Right cardiac atrium (tissue), 5 donors: Measurements from ENCODE around the gene NBEAL2. TPM values are rescaled to one million over a fixed set of nuclear protein-coding genes. Genes with fewer than 3 reads are reported as not detected.

Experiments
- ATAC-seq, 2 donors: fragments of 200-7000 bp; cut with Tn5 transposase; one replicate each; pipeline versions ENCODE4 v1.8.0 to v1.9.1; 2020; ENCODE audit warnings: moderate library complexity in 2 of 2, mild to moderate bottlenecking in 1 of 2
- DNase-seq, 3 donors: peaks; one replicate each; pipeline ENCODE4 v3.0.0-alpha.2; 2020
- H3K27ac ChIP-seq: one replicate; pipeline ENCODE4 v1.5.1; 2013; ENCODE audit warnings: mild to moderate bottlenecking, low read length, control low read depth, moderate library complexity
- H3K27me3 ChIP-seq: one replicate; pipeline ENCODE4 v1.6.1; 2013; ENCODE audit not compliant: control insufficient read depth, insufficient read depth
- H3K4me1 ChIP-seq: one replicate; pipeline ENCODE4 v1.6.1; 2013; ENCODE audit warnings: low read length; ENCODE audit not compliant: control insufficient read depth, insufficient read depth
- H3K4me3 ChIP-seq: one replicate; pipeline ENCODE4 v1.5.1; 2013; ENCODE audit warnings: low read length, control low read depth
- H3K9me3 ChIP-seq: one replicate; pipeline ENCODE4 v1.6.1; 2013; ENCODE audit warnings: low read length; ENCODE audit not compliant: control insufficient read depth
- WGBS: extraction: QIAGEN DNeasy Blood & Tissue Kit; methylation state at CpG from one replicate; pipeline ENCODE4 v1.1.7; 2013; 5-methylcytosine and 5-hydroxymethylcytosine counted together
- intact Hi-C, 4 donors: fragments of 100-400 bp; cut with DNase I; formaldehyde crosslinking; loops; one replicate each; pipeline versions ENCODE4 v1.11.0 to v1.14.0; 2022 to 2023
- polyA plus RNA-seq: library from polyadenylated mRNA; stranded (reverse); fragments of 200-250 nt; gene quantifications from one replicate; pipeline ENCODE4 v1.2.3, GENCODE V29; 2013
- total RNA-seq, 4 donors: library from RNA; stranded (reverse); fragmentation: NEBNext Ultra II Directional; extraction: Animal tissue kit (Norgen Biotek cat#: 25700); gene quantifications; one replicate each; pipeline ENCODE4 v1.2.1, GENCODE V29; 2021
- donor health status: healthy with polysubstance abuse.
- donor health status: DM: no; HTN: yes; CAD: no.
- donor health status: DM: no; HTN: no; CAD: no.
- donor health status: DM: no; HTN: yes; CAD: no; lungs with severe emphysema.
- donor health status: DM: yes; HTN: yes; CAD: no.

NBEAL2 gene
- total and polyA plus RNA-seq, 5 donors: 13.7 to 20.1 (median 16.6) TPM

DNA sequence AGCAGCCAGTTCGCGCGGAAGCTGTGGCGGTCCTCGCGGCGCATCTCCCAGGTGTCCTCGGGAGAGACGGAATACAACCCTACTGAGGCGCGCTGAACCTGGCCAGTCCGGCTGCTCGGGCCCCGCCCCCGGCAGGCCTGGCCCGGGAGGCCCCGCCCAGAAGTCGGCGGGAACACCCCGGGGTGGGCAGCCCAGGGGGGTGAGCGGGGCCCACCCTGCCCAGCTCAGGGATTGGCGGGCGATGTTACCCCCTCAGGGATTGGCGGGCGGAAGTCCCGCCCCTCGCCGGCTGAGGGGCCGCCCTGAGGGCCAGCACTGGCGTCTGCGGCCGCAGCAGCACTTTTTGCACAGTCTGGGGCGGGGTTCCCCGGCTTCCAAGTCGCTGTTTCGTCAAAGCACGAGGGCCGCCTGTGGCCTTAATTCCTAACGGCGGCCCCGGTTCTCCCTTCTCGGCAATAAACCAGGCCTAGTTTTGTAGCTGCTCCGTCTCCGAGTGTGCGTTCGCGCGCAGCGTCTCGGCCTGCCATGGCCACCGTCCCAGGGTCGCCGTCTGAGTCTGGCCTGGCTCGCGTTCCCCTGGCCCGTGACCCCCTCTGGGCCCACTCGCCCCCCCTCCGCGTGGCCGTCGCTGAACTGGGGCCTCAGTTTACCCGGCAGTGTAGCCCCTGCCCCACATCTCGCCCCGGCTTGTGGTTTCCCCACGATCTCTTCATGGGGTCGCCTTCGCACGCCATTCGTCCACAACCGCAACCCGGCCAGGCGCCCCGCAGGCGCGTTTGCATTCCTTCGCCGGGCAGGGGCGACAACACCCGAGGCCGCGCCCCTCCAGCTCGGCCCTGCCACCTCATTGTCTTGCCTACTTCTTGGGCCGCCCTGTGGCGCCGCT lies 30.0 kb downstream of the NBEAL2 start:
- no peaks in the 10 kb centered on the region for H3K27me3 ChIP-seq
- ATAC-seq (peak; percentile 93 to 96), DNase-seq (peak; percentile 94 to 97 (median 96))
- H3K4me3 ChIP-seq: peak overlapping the region; percentile 46
- WGBS: 2% methylated on average over 85 of the region's 85 CpGs
- intact Hi-C loops: loop anchor here in 2 of 4 donors (10.0 kb wide), 1 partner anchor 305 kb away; the partner anchor contains the start of gene TMIE (in 2 of the 2)
- no peaks in the 10 kb centered on the region for H3K4me1 ChIP-seq
- no peaks in the 10 kb centered on the region for H3K9me3 ChIP-seq
- peak overlapping the region; percentile 82 for H3K27ac ChIP-seq

DNA sequence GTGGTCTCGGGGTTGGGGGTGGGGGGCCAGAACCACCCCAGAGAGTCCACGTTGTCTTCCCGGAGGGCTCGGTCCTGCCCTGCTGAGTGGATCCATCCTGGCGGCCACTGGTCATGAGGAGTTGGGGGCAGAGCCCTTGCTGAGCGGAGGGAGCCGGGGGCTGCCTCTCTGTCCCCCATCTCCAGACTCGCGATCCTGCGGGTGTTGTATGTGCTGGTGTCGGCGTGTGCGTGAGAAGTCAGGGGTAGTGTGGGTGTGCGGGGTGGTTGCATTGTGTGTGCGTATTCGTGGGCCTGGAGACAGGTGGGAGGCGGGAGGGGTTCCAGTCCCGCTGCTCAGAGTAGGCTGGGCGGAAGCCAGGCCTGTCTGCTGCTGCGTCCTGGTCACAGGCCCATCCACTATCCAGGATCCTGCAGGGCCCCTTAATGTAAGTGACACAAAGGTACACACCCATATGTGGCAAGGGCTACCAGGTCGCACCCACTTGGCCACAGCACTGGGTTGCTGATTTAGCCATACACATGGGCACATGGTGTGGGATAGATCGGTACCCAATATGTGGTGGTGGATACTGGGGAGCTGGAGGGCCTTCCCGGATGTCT lies 30.7 kb downstream of the NBEAL2 start:
- no peaks in the 10 kb centered on the region for H3K27me3 ChIP-seq
- H3K4me1 ChIP-seq: no peaks in the 10 kb centered on the region
- intact Hi-C loops: no loop called here
- DNase-seq (peak in 2 of 3 donors; percentile 32 to 62), ATAC-seq (no peak)
- H3K27ac ChIP-seq: peak overlapping the region; percentile 82
- 73% methylated on average over 23 of the region's 23 CpGs for WGBS
- H3K4me3 ChIP-seq: peak overlapping the region; percentile 46
- no peaks in the 10 kb centered on the region for H3K9me3 ChIP-seq

- DNase-seq (peak in 1 of 3 donors; percentile 27), ATAC-seq (no peak)
- Histone ChIP-seq H3K27ac (no peak overlapping the region), H3K4me3 (no peak overlapping the region), H3K27me3 (no peaks in the 10 kb centered on the region), H3K4me1 (no peaks in the 10 kb centered on the region), H3K9me3 (no peaks in the 10 kb centered on the region)
- WGBS: 89% methylated on average over 5 of the region's 5 CpGs
- intact Hi-C loops: no loop called here
Measured at GRCh38 chr3:47010910-47011309, 31.4 kb downstream of the NBEAL2 start.

DNA sequence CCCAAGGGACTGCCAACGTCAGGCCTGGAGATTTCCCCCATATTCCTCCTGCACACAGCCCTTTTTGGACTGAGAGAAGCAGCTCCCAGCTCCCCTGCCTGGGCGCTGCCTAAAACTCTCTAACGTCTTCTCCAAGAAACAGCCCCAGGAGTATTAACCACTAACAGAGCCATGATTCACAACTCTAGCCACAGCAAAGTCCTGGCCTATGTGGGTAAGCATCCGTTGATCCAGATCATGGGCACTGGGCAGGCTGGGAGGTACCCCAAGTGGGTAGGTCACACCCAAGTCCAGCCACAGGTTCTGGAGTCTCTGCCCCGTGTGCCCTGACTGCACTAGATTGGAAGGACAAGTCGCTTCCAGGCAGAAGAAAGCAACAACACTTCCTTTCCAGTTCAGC lies 31.9 kb downstream of the NBEAL2 start:
- ATAC-seq: no peak
- Histone ChIP-seq H3K9me3 (no peaks in the 10 kb centered on the region), H3K27me3 (no peaks in the 10 kb centered on the region), H3K27ac (no peak overlapping the region), H3K4me1 (no peaks in the 10 kb centered on the region), H3K4me3 (no peak overlapping the region)
- intact Hi-C loops: no loop called here
- peak in 1 of 3 donors; percentile 21 for DNase-seq
- 77% methylated on average over 6 of the region's 6 CpGs for WGBS

GRCh38 chr3:47012342-47013230 lies 33.1 kb downstream of the NBEAL2 start:
- Histone ChIP-seq H3K9me3 (no peaks in the 10 kb centered on the region), H3K27me3 (no peaks in the 10 kb centered on the region), H3K4me3 (no peak overlapping the region), H3K4me1 (no peaks in the 10 kb centered on the region), H3K27ac (no peak overlapping the region)
- ATAC-seq (no peak), DNase-seq (peak in 2 of 3 donors; percentile 38 to 55)
- WGBS: 79% methylated on average over 10 of the region's 10 CpGs
- intact Hi-C loops: no loop called here

GRCh38 chr3:47013231-47013630 lies 33.8 kb downstream of the NBEAL2 start:
- Histone ChIP-seq H3K27me3 (no peaks in the 10 kb centered on the region), H3K9me3 (no peaks in the 10 kb centered on the region), H3K4me3 (no peak overlapping the region), H3K4me1 (no peaks in the 10 kb centered on the region), H3K27ac (no peak overlapping the region)
- DNase-seq (no peak), ATAC-seq (no peak)
- WGBS: 88% methylated on average over 3 of the region's 3 CpGs
- intact Hi-C loops: no loop called here

- Histone ChIP-seq H3K4me3 (no peak overlapping the region), H3K9me3 (no peaks in the 10 kb centered on the region), H3K27me3 (no peaks in the 10 kb centered on the region), H3K4me1 (no peaks in the 10 kb centered on the region), H3K27ac (no peak overlapping the region)
- ATAC-seq: no peak
- peak in 1 of 3 donors; percentile 20 for DNase-seq
- intact Hi-C loops: no loop called here
Measured at GRCh38 chr3:47014036-47014435, 34.6 kb downstream of the NBEAL2 start.

GRCh38 chr3:47015151-47015550 lies 35.7 kb downstream of the NBEAL2 start:
- ATAC-seq (no peak), DNase-seq (no peak)
- H3K9me3 ChIP-seq: no peaks in the 10 kb centered on the region
- no peaks in the 10 kb centered on the region for H3K27me3 ChIP-seq
- H3K4me1 ChIP-seq: no peaks in the 10 kb centered on the region
- intact Hi-C loops: no loop called here
- H3K27ac ChIP-seq: no peak overlapping the region
- H3K4me3 ChIP-seq: no peak overlapping the region

DNA sequence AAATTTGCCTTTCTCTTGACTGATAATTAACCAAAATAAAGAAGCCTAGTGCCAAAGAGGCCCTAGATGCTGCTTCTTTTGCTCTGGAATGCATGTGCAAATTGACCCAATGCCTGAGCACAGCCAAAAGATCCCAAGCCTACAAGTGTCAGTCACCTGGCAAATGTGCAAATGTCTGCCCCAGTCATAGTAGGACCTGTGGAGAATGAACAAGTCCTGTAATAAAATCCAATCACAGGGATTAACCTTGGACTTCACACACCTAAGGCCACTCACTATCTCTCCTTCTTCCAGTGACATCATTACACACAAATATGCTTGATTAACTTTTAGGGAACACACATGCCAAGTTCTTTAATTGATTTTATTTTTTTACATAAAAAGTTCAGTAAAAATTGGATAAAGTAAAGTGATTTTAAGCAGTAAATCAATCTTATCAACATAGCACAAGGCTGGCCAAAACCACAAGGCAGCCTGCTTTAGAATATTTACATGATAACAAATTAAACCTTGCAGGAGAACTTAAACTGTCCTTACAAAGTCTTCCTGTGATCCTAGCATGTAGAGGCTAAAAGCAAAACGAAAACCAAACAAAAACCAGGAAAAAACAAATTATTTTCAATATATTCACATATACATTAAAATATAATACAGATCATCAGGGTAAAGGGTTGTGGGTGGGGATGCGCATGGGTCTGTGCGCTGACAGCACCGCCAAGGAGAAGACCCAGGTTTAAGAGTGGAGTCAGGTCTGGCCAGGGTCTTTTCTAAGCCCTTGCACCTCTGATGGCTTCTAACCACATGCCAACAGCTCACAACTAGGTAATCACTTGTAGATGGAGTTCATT lies 36.8 kb downstream of the NBEAL2 start:
- Histone ChIP-seq H3K4me1 (no peaks in the 10 kb centered on the region), H3K27me3 (no peaks in the 10 kb centered on the region), H3K27ac (no peak overlapping the region), H3K4me3 (no peak overlapping the region), H3K9me3 (no peaks in the 10 kb centered on the region)
- intact Hi-C loops: no loop called here
- no peak for ATAC-seq
- peak in 1 of 3 donors; percentile 9 for DNase-seq
- whole genome bisulfite sequencing: 88% methylated on average over 4 of the region's 4 CpGs

DNA sequence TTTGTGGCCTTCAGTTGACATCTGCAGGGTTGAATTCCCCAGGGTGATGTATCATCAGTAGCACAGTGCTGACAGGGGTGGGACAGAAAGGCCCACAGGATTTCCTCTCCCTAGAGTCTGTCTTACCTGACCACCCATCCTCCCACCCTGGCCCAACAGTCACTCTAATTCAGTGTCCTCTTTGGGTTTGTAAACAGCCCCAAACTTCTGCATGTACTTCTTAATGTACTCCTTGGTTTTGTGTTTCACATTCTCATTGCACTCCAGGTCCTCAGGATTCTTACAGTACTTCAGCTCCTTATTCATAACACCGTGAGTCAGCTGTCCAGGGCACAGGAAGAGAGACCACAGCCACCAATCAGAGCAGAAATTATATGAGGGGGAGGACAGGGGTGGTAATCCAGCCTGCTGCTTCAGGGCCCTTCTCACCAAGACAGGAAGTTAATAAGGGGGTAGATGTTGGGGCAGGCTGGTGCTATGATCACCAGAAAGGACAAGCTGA lies 37.5 kb downstream of the NBEAL2 start:
- no peak for ATAC-seq
- H3K27ac ChIP-seq: no peak overlapping the region

More for the DNA sequence above, 37.5 kb downstream of the NBEAL2 start:
- DNase-seq: peak in 1 of 3 donors; percentile 19
- Histone ChIP-seq H3K4me3 (no peak overlapping the region), H3K4me1 (no peaks in the 10 kb centered on the region), H3K9me3 (no peaks in the 10 kb centered on the region), H3K27me3 (no peaks in the 10 kb centered on the region)
- intact Hi-C loops: no loop called here
- 36% methylated on average over 1 of the region's 1 CpG for WGBS
